HG03469 (cell line): ENCODE measurements around the gene LPAR3.

Experiments
- ATAC-seq: cut with Tn5 transposase; IDR thresholded peaks from one replicate; pipeline ENCODE4 v1.9.1; 2021; ENCODE audit warnings: mild to moderate bottlenecking, moderate library complexity, moderate number of reproducible peaks; ENCODE audit not compliant: unreplicated experiment

LPAR3 gene

DNA sequence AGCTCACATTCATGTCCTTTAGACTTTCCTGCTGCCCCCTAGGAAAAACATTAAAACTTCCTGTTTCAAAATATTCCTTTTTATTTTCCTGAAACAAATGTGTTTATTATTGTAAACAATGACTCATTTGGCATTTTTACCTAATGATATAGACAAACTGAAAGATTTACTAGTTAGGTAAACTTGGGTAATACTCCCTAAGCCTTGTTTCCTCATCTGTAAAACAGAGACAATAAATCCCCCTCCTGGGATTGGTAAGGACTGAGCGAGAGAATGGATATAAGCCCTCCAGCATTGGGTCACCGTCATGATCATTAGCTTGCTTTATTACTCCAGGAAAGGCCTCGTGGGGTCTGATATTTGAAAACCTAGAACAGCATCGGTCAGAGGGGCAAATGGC, 59.8 kb downstream of the LPAR3 start:
- ATAC-seq: no peak

GRCh38 chr1:84830136-84830535, 62.9 kb downstream of the LPAR3 start:
- no peak for ATAC-seq

DNA sequence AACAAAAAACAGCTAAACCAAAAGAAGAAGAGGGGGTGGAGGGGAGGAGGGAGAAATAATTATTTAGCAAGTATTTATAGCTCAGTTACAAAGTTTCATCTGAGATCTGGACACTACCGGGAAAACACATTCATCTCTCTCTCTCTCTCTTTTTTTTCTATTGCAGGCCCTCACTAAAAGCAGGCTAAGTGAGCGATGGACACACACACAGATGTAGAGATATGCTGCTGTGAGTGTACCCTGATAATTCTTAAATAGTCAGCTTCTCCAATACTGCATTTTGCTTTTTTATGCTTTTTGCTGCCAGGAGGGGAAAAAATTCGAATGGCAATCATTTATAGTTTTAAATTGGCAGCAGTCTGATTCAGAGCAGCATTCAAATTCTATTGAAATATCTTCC, 65.0 kb downstream of the LPAR3 start:
- no peak for ATAC-seq

- ATAC-seq: no peak
Observed at GRCh38 chr1:84827555-84827954, 65.5 kb downstream of the LPAR3 start.

- no peak for ATAC-seq
Observed at GRCh38 chr1:84825161-84825560, 67.8 kb downstream of the LPAR3 start.

- ATAC-seq: no peak
Observed at GRCh38 chr1:84823991-84824390, 69.0 kb downstream of the LPAR3 start.

GRCh38 chr1:84823511-84823910, 69.5 kb downstream of the LPAR3 start:
- ATAC-seq: no peak

DNA sequence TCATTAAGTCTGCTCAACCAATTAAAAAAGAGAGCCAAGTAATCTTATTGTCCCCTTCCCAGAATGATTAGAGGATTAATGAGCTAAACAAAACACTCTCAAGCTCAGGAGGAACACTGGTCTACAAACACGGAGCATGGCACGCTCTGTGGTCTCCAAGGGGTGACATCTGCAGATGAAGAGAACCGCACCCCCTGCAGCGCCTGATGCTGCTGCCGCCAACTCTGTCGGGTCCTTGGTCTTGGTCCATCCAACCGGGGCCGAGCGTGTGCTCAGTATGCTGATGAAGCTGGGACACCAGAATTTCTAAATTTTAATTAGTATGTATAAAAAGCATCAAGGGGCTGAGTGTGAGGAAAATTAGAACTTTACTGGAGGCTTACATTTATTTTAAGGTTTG, 82.7 kb downstream of the LPAR3 start:
- ATAC-seq: no peak

DNA sequence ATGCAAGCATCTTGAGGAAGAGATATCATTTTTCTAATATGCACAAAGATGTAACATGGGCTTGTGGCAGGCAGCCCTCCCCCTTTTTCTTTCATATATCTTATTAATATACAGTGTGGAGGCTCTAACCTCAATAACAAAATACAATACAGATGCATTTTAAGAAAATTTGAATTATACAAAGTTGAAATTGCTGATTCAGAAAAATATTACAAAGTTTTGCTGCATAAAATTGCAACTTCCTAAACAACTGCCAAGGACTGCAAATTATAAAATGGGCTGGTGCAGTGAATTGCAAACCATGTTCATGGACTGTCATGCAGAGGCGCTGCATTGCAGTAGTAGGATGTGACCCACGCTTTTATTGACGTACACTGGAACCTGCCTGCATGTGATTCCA, 84.0 kb downstream of the LPAR3 start:
- no peak for ATAC-seq

- ATAC-seq: no peak
Observed at GRCh38 chr1:84803604-84804003, 89.4 kb downstream of the LPAR3 start.

DNA sequence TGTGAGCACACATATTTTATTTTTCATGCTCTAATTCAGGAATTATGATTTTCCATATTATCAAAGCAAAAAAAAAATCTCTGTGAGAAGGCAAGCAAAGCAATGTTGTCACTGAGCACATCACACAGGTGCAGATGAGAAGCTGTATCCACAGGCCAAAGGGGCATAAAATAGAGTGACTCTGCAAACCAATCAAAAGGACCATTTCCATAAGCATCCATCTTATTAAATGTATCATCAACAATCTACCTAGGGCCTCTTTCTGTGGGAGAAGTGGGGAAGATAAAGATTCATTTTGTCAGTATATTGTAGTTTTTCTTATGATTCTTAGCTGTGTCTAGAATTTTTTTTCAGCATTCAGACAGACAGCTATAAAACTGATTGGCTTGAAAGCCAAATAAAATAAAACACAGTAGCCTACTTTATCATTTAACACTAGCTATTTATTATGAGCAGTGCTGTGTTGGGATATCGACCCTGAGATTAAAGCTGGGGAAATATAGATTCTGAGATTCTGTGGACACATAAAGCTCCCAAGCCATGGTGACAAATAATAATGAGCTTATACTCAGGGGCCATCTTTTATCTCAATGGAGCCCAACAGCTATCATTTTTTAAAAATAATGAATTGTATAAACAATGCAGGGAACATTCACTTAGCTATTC, 90.3 kb downstream of the LPAR3 start:
- no peak for ATAC-seq

DNA sequence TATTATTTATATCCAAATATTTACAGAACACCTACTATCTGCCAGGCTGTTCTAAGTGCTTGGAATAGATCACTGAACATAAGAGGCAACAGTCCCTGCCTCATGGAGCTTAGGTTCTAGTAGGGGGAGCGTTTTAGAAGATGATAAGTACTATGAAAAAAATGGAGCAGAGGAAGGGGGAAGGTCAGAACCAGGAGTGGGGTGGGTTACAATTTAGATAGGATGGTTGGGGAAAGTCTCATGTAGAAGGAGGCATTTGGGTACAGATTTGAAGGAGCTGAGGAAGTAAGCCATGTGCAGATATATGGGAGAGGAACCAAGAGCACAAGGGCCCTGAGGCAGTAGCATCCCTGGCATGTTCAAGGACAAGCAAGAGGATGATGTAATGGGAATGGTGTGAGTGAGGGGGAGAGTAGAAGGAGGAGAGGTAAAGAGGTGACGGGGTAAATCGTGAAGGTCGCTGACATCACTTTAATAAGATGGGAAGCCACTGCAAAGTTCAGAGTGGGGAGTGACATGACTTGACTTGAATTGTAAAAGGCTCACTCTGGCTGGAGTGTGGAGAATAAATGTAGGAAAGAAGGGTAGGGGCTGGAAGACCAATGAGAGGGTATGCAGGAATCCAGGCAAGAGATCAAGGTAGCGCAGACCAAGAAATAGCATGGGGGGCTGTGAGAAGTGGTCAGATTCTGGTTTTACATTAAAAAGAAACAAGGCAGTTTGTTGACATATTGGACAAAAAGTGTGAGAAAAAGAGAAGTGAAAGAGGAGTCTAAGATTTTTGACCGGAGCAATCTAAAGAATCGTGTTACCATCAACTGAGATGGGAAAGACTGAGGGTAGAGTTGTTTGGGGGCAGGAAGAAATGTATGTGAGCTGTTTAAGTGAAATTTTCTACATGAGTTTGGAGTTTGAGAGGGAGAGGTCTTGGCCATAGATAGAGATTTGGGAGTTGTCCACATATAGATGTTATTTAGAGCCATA, 92.6 kb downstream of the LPAR3 start:
- ATAC-seq: no peak

DNA sequence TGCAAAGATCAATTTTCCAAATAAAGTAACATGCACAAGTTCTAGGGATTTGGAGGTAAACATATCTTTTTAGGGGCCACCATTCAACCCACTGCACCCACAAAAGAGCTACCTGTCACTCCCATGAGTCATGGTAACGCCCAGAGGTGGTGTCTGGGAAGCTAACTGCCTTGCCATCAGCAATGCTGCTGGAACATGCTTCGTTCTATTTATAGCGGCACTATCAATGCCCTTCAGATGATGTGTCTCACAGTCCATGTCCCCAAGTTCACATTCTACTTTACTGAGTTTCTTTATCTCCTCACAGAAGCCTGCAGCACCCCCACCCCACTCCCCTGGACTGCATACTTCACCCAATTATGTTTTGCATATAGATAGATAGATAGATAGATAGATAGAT, 95.4 kb downstream of the LPAR3 start:
- ATAC-seq: no peak

DNA sequence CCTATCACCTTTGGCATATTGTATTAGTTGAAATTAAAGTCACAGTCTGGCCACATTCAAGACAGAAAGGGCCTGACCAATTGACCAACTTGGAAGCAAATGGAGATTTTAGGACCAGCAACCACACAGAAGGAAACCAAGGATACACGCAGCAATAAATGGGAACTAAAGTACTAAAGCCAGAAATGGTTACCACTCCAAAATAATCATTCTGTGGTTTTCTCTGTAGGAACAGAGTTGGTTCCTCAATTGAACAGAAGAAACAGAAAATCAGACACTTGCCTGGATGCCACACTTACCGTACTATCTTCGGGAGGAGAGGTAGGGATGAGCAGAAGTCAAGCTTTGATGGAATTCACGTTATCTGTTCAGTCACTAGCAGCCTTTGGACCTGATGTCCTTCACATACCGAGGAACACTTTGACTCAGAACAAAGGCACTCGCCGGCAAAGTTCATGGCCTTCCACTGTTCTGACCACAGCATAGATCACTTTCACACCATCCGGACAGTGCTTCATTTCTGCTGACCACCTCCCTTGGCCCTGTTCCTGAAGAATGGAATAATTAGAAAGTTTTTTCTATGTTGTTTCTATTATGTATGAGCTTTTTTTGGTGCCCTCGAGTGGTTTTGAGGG, 96.9 kb downstream of the LPAR3 start:
- no peak for ATAC-seq

DNA sequence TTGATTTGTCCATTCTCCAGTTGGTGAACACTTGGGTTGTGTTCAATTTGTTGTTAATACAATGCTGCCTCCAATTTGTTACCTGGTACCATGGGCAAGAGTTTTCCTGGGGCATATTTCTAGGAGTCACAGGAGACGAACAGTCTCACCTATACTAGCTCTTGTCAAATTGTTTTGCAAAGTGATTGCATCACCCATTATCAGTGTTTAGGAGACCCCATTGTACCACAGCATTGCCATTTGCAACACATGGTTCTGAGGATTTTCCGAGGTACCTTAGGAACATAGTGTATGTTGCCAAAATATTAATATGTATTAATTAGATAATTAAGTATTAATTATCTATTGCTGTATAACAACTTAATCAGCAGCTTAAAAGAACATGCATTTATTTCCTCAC, 97.8 kb downstream of the LPAR3 start:
- no peak for ATAC-seq

- ATAC-seq: no peak
Observed at GRCh38 chr1:84792421-84792820, 100.6 kb downstream of the LPAR3 start.

DNA sequence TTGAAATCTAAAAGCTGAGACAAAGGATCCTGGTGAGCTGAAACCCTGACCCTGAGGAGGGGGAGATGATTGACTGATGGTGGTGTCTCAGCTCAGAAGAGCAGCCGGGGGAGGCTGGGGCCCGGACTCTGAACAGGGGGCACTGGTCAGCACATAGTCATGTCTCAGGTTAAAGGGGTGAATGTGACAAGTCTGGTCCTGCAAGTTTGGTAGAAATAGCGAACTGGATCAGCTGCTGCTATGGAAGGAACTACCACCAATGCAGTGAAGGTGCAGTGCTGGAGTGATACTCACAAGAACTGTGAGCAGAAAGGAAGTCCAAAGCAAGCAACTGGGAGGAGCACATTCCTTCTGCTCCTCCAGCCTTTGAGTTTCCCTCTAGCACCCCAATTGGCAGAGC, 104.0 kb downstream of the LPAR3 start:
- no peak for ATAC-seq

GRCh38 chr1:84785271-84786036, 107.6 kb downstream of the LPAR3 start:
- no peak for ATAC-seq

GRCh38 chr1:84782881-84783280, 110.1 kb downstream of the LPAR3 start:
- ATAC-seq: no peak

GRCh38 chr1:84781946-84782771, 110.8 kb downstream of the LPAR3 start:
- no peak for ATAC-seq
